ENCODE measurements around the gene ZFPM1. TPM values are rescaled to one million over a fixed set of nuclear protein-coding genes. Genes with fewer than 3 reads are reported as not detected.

The ZFPM1 gene
- polyA plus RNA-seq, 1 experiment, result 0.20 TPM

GRCh38 chr16:88560714-88561484 is 107.8 kb downstream of the ZFPM1 start:
- POLR2A ChIA-PET, result interaction anchor here (0.6 to 1.2 kb wide), 3 partner anchors 9 to 176 kb away, joined by 3 to 5 read pairs (median 3); partner anchors contain the start of gene ZC3H18
- no peak for DNase-seq (ENCODE audit: low read depth, low spot score)
- CTCF ChIA-PET, result no interaction called here

DNA sequence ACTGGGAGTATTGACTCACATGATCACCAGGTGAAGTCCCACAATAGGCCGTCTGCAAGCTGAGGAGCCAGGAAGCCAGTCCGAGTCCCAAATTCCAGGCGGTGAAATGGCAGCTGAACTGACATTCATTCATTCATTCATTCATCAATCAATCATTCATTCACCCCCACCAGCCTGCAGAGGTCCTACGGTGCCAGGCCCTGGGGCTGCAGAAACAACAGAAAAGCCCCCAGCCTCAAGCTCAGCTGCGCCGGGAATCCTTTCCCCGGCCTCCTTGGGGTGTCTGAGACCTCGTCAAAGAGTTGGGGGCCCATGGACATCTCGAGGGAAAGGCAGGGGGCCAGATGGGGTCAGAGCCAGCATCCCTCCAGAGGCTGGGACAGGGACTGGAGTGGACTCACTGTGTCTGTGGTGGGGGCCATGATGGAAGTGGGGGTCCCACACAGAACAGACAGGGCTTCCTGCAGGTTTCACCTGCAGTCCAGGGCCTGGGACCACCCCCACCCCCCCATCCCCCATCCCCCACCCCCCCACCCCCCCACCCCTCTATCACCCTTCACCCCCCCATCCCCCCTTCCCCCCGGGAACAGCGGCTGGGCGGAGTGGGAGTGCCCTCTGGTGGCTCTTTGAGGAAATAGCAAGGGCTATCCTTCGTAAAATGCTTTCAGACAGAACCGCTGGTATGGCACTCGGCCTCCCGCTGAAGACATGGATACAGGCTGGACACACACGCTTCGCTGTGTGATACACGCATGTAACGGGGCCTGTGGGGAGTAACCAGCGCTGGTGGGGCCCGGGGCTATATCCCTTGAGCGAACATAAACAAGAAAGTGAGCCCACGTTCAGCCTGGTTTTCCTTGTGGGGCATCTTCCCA is 108.6 kb downstream of the ZFPM1 start:
- no peak overlapping the region for H3K27ac ChIP-seq (ENCODE audit: low read depth, low read length)
- peak; percentile 13 for DNase-seq (ENCODE audit: low read depth, low spot score)
- peaks cover 3% of the 10 kb centered on the region for H3K9me3 ChIP-seq (ENCODE audit: control insufficient read depth, insufficient read depth, low read length)
- CTCF ChIA-PET, result interaction anchor here (0.7 to 1.3 kb wide), 3 partner anchors 106 to 783 kb away, joined by 3 to 4 read pairs (median 3); no protein-coding TSS in a partner anchor
- peaks cover 9% of the 10 kb centered on the region for H3K27me3 ChIP-seq (ENCODE audit: control insufficient read depth, insufficient read depth, low read length)
- peak; percentile 71 for TF ChIP-seq CTCF (IDR thresholded peaks at IDR 0.05; ENCODE audit: low read depth, low read length)
- POLR2A ChIA-PET, result interaction anchor here (0.6 kb wide), 1 partner anchor 593 kb away, joined by 5 read pairs; no protein-coding TSS in a partner anchor
- peak overlapping the region; percentile 47 for H3K4me3 ChIP-seq (ENCODE audit: low read depth, low read length)

More at GRCh38 chr16:88560714-88561484, 107.8 kb downstream of the ZFPM1 start:
- TF ChIP-seq CTCF (IDR thresholded peaks at IDR 0.05; ENCODE audit: low read depth, low read length), result no peak
- H3K27me3 ChIP-seq (ENCODE audit: control insufficient read depth, insufficient read depth, low read length), result peaks cover 16% of the 10 kb centered on the region
- H3K27ac ChIP-seq (ENCODE audit: low read depth, low read length), result no peak overlapping the region
- H3K9me3 ChIP-seq (ENCODE audit: control insufficient read depth, insufficient read depth, low read length), result peaks cover 11% of the 10 kb centered on the region
- H3K4me3 ChIP-seq (ENCODE audit: low read depth, low read length), result no peak overlapping the region

DNA sequence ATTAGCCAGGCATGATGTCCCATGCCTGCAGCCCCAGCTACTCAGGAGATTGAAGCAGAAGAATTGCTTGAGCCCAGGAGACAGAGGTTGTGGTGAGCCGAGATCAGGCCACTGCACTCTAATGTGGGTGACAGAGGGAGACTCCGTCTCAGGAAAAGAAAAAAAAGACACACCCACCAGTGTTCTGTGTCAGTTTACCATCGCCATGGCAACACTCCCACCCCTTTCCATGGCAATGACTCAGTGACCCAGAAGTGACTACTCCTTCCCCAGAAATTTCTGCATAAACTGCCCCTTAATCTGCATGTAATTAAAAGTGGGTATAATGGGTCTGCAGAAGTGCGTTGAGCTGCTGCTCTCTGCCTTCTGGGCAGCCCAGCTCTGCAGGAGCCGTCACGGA is 113.1 kb downstream of the ZFPM1 start:
- ChIA-PET POLR2A (no interaction called here), CTCF (interaction anchor here (0.6 kb wide), 1 partner anchor 21 kb away, joined by 4 read pairs; no protein-coding TSS in a partner anchor)
- no peak overlapping the region for H3K4me3 ChIP-seq (ENCODE audit: low read depth, low read length)
- peak; percentile 15 for DNase-seq (ENCODE audit: low read depth, low spot score)
- TF ChIP-seq CTCF (IDR thresholded peaks at IDR 0.05; ENCODE audit: low read depth, low read length), result no peak
- H3K27me3 ChIP-seq (ENCODE audit: control insufficient read depth, insufficient read depth, low read length), result no peaks in the 10 kb centered on the region
- no peaks in the 10 kb centered on the region; the same call in 1 of the 2 replicates for H3K9me3 ChIP-seq (ENCODE audit: control insufficient read depth, insufficient read depth, low read length)
- H3K27ac ChIP-seq (ENCODE audit: low read depth, low read length), result no peak overlapping the region

DNA sequence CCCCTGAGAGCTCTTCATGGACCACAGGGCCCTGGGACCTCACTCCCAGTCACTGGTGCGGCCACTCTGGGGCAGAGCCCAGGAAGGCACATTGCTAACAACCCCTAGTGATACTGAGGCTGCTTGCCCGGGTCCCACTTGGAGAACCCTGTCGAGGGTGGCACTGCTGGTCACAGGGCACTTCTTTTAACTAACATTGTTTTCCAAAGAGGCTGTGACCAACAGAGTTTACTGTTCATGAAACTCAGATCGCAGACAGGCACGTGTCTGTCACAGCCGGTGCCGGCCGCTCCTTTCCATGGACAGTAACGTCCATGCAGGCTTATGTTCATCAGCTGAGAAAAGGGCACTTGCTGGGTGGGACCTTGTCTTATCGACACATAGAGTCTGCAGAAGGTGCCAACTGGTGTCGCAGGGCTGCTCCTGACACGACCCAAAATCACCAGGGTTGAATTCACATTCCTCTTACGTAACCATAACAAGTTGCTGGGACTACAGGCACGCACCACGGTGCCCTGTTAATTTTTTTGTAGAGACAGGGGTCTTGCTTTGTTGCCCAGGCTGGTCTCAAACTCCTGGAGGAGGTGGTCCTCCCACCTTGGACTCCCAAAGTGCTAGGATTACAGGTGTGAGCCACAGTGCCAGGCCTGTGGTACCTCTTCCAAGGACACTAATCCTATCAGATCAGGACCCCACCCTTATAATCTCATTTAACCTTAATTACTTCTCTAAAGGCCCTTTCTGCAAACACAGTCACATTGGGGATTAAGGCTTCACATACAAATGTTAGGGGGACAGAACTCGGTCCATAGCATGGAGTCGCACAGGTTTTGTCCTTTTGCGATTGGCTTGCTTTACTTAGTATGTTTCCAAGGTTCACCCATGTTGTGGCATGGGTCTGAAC is 115.9 kb downstream of the ZFPM1 start:
- no peaks in the 10 kb centered on the region for H3K27me3 ChIP-seq (ENCODE audit: control insufficient read depth, insufficient read depth, low read length)
- H3K4me3 ChIP-seq (ENCODE audit: low read depth, low read length), result peak overlapping the region; percentile 73
- ChIA-PET POLR2A (no interaction called here), CTCF (no interaction called here)
- H3K9me3 ChIP-seq (ENCODE audit: control insufficient read depth, insufficient read depth, low read length), result no peaks in the 10 kb centered on the region; the same call in 1 of the 2 replicates
- no peak for DNase-seq (ENCODE audit: low read depth, low spot score)
- no peak for TF ChIP-seq CTCF (IDR thresholded peaks at IDR 0.05; ENCODE audit: low read depth, low read length)
- no peak overlapping the region for H3K27ac ChIP-seq (ENCODE audit: low read depth, low read length)

Data from AG04450 (cell line).